ENCODE measurements around the gene PCDH8. TPM values are rescaled to one million over a fixed set of nuclear protein-coding genes. Genes with fewer than 3 reads are reported as not detected.

PCDH8 gene, protein sequence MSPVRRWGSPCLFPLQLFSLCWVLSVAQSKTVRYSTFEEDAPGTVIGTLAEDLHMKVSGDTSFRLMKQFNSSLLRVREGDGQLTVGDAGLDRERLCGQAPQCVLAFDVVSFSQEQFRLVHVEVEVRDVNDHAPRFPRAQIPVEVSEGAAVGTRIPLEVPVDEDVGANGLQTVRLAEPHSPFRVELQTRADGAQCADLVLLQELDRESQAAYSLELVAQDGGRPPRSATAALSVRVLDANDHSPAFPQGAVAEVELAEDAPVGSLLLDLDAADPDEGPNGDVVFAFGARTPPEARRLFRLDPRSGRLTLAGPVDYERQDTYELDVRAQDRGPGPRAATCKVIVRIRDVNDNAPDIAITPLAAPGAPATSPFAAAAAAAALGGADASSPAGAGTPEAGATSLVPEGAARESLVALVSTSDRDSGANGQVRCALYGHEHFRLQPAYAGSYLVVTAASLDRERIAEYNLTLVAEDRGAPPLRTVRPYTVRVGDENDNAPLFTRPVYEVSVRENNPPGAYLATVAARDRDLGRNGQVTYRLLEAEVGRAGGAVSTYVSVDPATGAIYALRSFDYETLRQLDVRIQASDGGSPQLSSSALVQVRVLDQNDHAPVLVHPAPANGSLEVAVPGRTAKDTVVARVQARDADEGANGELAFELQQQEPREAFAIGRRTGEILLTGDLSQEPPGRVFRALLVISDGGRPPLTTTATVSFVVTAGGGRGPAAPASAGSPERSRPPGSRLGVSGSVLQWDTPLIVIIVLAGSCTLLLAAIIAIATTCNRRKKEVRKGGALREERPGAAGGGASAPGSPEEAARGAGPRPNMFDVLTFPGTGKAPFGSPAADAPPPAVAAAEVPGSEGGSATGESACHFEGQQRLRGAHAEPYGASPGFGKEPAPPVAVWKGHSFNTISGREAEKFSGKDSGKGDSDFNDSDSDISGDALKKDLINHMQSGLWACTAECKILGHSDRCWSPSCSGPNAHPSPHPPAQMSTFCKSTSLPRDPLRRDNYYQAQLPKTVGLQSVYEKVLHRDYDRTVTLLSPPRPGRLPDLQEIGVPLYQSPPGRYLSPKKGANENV
- total RNA-seq (under 1 TPM in 1 of 4 donors, not detected in 3; 0.07 TPM), polyA plus RNA-seq (under 1 TPM; 0.03 to 0.20 (median 0.04) TPM)
- long read RNA-seq, donor 1, full-length matches to known transcripts = 1 of 1 reads
- long read RNA-seq, donor 1, partial matches to known transcripts = 0 of 1 reads
- long read RNA-seq, donor 1, other reads (novel, unspliced or antisense) = 0 of 1 reads
- long read RNA-seq, donor 2 = 0 reads

DNA sequence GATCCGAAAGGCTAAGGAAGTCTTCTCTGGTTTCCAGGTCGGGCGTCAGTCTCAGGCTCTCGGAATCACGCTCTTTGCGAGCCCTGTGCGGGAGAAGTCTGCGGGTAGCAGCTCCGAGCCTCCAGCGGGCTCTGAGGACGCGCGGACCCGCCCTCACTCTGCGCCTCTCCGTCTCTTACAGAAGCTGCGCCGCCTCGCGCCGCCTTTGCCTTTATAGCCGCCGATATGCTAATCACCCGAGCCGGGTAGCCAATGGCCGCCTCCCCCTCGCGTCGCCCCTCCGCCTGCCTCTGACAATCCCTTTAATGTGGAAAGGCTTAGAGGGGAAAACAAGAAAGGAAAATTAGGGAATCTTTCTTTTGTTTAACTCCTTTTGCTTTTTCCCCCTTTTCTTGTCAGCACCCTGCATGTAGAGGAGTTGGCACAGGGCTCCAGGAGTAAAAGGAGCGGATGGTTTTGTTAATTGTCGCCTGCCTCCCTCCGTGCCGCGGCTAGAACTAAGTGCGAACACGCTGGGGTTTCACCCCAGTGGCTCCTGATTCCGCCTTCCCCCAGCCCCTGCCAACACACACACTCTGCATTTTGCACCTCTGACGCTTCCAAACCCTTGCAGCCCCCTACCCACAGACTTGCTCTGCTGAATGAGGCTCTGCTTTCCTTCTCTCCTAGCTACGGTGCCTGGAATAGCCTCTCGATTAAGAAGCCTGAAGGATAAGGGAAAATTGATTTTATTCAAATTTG is at the start of gene PCDH8:
Gene PCDH8, minus strand, starts transcription at position 186 of the 741 bp plus-strand sequence. CDS start 204 bp downstream, outside the sequence.
- DNase-seq (no peak), ATAC-seq (peak in 2 of 4 donors; percentile 53 to 56)
- Histone ChIP-seq H3K27ac (no peak within 1 kb of the TSS), H3K9me3 (no peaks in the 10 kb centered on the region), H3K36me3 (ENCODE audit: insufficient read depth in 1 of 2, low read depth in 1 of 2) (no peaks in the 10 kb centered on the region), H3K27me3 (ENCODE audit: insufficient read depth in 3 of 3, low read length in 2 of 3) (peaks cover 0 to 92% (median 45%) of the 10 kb centered on the region in 3 donors), H3K4me1 (peaks cover 6% of the 10 kb centered on the region), H3K4me3 (peak within 1 kb of the TSS; percentile 46)
- TF ChIP-seq, protein P1, sequence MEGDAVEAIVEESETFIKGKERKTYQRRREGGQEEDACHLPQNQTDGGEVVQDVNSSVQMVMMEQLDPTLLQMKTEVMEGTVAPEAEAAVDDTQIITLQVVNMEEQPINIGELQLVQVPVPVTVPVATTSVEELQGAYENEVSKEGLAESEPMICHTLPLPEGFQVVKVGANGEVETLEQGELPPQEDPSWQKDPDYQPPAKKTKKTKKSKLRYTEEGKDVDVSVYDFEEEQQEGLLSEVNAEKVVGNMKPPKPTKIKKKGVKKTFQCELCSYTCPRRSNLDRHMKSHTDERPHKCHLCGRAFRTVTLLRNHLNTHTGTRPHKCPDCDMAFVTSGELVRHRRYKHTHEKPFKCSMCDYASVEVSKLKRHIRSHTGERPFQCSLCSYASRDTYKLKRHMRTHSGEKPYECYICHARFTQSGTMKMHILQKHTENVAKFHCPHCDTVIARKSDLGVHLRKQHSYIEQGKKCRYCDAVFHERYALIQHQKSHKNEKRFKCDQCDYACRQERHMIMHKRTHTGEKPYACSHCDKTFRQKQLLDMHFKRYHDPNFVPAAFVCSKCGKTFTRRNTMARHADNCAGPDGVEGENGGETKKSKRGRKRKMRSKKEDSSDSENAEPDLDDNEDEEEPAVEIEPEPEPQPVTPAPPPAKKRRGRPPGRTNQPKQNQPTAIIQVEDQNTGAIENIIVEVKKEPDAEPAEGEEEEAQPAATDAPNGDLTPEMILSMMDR (IDR thresholded peaks at IDR 0.05) = no peak
- 1 to 3% (median 2%) methylated on average over 41 of the region's 41 CpGs for WGBS, 3 donors
- intact Hi-C loops (cut with DNase I) = no loop called here

GRCh38 chr13:52896827-52897659 is 48.6 kb upstream of the PCDH8 start:
- Histone ChIP-seq H3K27me3 (ENCODE audit: insufficient read depth in 3 of 3, low read length in 2 of 3) (no peaks in the 10 kb centered on the region), H3K9me3 (no peaks in the 10 kb centered on the region), H3K27ac (no peak overlapping the region), H3K4me3 (no peak overlapping the region), H3K4me1 (no peaks in the 10 kb centered on the region), H3K36me3 (ENCODE audit: insufficient read depth in 1 of 2, low read depth in 1 of 2) (no peaks in the 10 kb centered on the region)
- WGBS, 3 donors = 20 to 41% (median 28%) methylated on average over 8 of the region's 8 CpGs
- ATAC-seq (no peak), DNase-seq (no peak)
- TF ChIP-seq, protein P1 (IDR thresholded peaks at IDR 0.05) = no peak
- intact Hi-C loops (cut with DNase I) = no loop called here

DNA sequence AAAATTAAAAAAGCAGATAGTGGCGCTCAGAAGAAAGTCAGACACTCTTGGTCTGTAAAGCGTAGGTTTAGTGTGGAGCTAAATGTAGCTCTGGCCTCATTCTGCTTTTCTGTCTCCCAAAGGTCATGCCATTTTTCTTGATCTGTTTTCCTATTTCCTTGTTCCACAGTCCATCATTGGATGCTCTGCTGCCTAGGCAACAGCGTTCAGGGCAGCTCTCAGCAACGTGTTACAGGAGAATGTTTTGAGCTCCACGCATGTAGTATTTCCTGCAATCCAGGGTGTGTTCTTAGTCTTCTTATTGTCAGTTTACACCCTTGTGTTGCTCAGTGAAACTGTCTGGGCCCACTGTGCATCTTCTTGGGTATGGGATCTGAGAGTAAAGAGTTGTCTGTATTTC is 46.0 kb upstream of the PCDH8 start:
- TF ChIP-seq, protein P1 (IDR thresholded peaks at IDR 0.05) = no peak
- no peaks in the 10 kb centered on the region for H3K9me3 ChIP-seq
- no peaks in the 10 kb centered on the region for H3K4me1 ChIP-seq
- no peak overlapping the region for H3K27ac ChIP-seq
- H3K36me3 ChIP-seq (ENCODE audit: insufficient read depth in 1 of 2, low read depth in 1 of 2) = no peaks in the 10 kb centered on the region
- intact Hi-C loops (cut with DNase I) = no loop called here
- 79 to 87% (median 84%) methylated on average over 5 of the region's 5 CpGs for WGBS, 3 donors
- H3K4me3 ChIP-seq = no peak overlapping the region
- no peak for ATAC-seq
- no peak for DNase-seq
- H3K27me3 ChIP-seq (ENCODE audit: insufficient read depth in 3 of 3, low read length in 2 of 3) = peaks cover 0 to 2% (median 0%) of the 10 kb centered on the region in 3 donors
